Sigmoid colon (tissue), 4 donors: ENCODE results near the gene TOX2.

Experiments
- EP300 ChIP-seq, 4 donors: sonication (generic); formaldehyde crosslinking; IDR thresholded peaks; one replicate each; pipeline ENCODE4 v1.6.1; 2017; ENCODE audit warnings: antibody characterized with exemption in 4 of 4
- POLR2A ChIP-seq, 2 donors: fragments of 450-650 bp; IDR thresholded peaks; one replicate each; pipeline ENCODE4 v1.6.1; 2016; ENCODE audit warnings: antibody characterized with exemption in 2 of 2, mild to moderate bottlenecking in 2 of 2, moderate library complexity in 2 of 2
- TF ChIP-seq, protein P1 (sequence below), 4 experiments: fragments of 450-650 bp in 3 of 4; fragments of 200-600 bp in 1 of 4; IDR thresholded peaks; one replicate each; pipeline ENCODE4 v1.5.1; 2016 to 2019; ENCODE audit warnings: antibody characterized with exemption in 4 of 4, mild to moderate bottlenecking in 3 of 4, moderate library complexity in 2 of 4

DNA sequence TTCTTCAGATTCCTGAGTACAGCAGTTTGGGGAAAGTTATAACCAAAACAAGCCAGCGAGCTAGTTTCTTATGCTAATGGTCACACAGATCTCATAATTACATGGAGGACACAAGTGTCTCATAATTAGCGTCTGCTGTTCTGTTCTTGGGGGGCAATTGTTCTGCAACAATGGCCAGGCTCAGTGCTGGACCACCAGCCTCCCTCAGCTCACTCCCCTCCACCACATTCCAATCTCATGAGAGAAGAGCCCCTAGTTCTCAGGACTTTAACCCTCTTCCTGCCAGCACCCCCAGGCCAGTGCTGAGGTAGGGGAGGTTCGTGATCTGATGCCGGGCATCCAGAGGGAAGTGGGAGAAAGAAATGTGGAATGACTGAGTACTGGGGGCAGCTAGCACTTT is 20.2 kb upstream of the TOX2 start:
- TF ChIP-seq, protein P1, sequence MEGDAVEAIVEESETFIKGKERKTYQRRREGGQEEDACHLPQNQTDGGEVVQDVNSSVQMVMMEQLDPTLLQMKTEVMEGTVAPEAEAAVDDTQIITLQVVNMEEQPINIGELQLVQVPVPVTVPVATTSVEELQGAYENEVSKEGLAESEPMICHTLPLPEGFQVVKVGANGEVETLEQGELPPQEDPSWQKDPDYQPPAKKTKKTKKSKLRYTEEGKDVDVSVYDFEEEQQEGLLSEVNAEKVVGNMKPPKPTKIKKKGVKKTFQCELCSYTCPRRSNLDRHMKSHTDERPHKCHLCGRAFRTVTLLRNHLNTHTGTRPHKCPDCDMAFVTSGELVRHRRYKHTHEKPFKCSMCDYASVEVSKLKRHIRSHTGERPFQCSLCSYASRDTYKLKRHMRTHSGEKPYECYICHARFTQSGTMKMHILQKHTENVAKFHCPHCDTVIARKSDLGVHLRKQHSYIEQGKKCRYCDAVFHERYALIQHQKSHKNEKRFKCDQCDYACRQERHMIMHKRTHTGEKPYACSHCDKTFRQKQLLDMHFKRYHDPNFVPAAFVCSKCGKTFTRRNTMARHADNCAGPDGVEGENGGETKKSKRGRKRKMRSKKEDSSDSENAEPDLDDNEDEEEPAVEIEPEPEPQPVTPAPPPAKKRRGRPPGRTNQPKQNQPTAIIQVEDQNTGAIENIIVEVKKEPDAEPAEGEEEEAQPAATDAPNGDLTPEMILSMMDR (IDR thresholded peaks at IDR 0.05): no peak
- no peak for TF ChIP-seq POLR2A (IDR thresholded peaks at IDR 0.05)
- TF ChIP-seq EP300 (IDR thresholded peaks at IDR 0.05): no peak
